H1 (cell line): Measurements from ENCODE around the gene GRIP2. TPM values are rescaled to one million over a fixed set of nuclear protein-coding genes. Genes with fewer than 3 reads are reported as not detected.

Experiments used
- BACH1 ChIP-seq: IDR thresholded peaks from 2 replicates; pipeline ENCODE4 v1.6.1; 2012; ENCODE audit warnings: low read length, improper control_type of control experiment
- CHD7 ChIP-seq: fragments of 300-600 bp; sonication (generic); IDR thresholded peaks from 2 replicates; pipeline ENCODE4 v1.7.1; 2012; ENCODE audit warnings: low read length, moderate library complexity, mild to moderate bottlenecking, inconsistent platforms; ENCODE audit not compliant: insufficient replicate concordance
- GTF2F1 ChIP-seq: IDR thresholded peaks from 2 replicates; pipeline ENCODE4 v1.6.1; 2012; ENCODE audit warnings: low read depth, low read length, improper control_type of control experiment, borderline replicate concordance
- HDAC2 ChIP-seq, 2 experiments: fragments of 300-600 bp in 1 of 2; sonication (generic) in 1 of 2; IDR thresholded peaks; 2 replicates each; pipeline ENCODE4 v1.6.1; 2011 to 2012; ENCODE audit warnings: low read depth in 2 of 2, low read length in 2 of 2, mild to moderate bottlenecking in 2 of 2, moderate library complexity in 2 of 2, borderline replicate concordance in 1 of 2, inconsistent platforms in 1 of 2
- JUN ChIP-seq: IDR thresholded peaks from 2 replicates; pipeline ENCODE4 v1.6.1; 2011; ENCODE audit warnings: low read depth, mild to moderate bottlenecking, improper control_type of control experiment, low read length
- KDM4A ChIP-seq: IDR thresholded peaks from one replicate; pipeline ENCODE4 v1.7.1; 2012; ENCODE audit warnings: low read depth, mild to moderate bottlenecking, moderate library complexity, low read length, inconsistent platforms; ENCODE audit not compliant: severe bottlenecking
- RBBP5 ChIP-seq: IDR thresholded peaks from 2 replicates; pipeline ENCODE4 v1.7.1; 2012; ENCODE audit warnings: low read depth, mild to moderate bottlenecking, inconsistent platforms, low read length, moderate library complexity, borderline replicate concordance
- SP1 ChIP-seq: IDR thresholded peaks from 2 replicates; pipeline ENCODE4 v1.6.1; 2011; ENCODE audit warnings: low read depth, low read length
- SP4 ChIP-seq: IDR thresholded peaks from 2 replicates; pipeline ENCODE4 v1.6.1; 2012; ENCODE audit warnings: low read length, inconsistent platforms
- polyA plus RNA-seq, 7 experiments: library from polyadenylated mRNA; depleted of rRNA in 3 of 7; stranded (reverse) in 5 of 7; unstranded in 2 of 7; fragments of >200 nt in 5 of 7; fragments of 200-250 nt in 2 of 7; gene quantifications; 1 replicate in 5 of 7; 2 replicates in 1 of 7; 4 replicates in 1 of 7; pipeline versions ENCODE4 v1.2.1 to v1.2.3, GENCODE V29; 2011 to 2013; ENCODE audit warnings: missing spikeins in 2 of 7, mixed read lengths in 2 of 7
- total RNA-seq: library from RNA; stranded (reverse); fragmentation: NEBNext Ultra II Directional; extraction: Animal tissue kit (Norgen Biotek cat#: 25700); gene quantifications from 2 replicates; pipeline ENCODE4 v1.2.1, GENCODE V29; 2021

The GRIP2 gene
- total and polyA plus RNA-seq, 2 of the 8 experiments (the other 6 are each of a cell fraction or from before 2014, with no cell fraction given), result 2.5 to 6.4 TPM

- TF ChIP-seq CHD7, result no peak
- TF ChIP-seq RBBP5, result no peak
- no peak for TF ChIP-seq GTF2F1
- no peak for TF ChIP-seq SP1
- no peak for TF ChIP-seq BACH1
- TF ChIP-seq SP4, result no peak
- no peak for TF ChIP-seq KDM4A
- no peak for TF ChIP-seq HDAC2 (IDR thresholded peaks at IDR 0.05; ENCODE audit: borderline replicate concordance in 1 of 2, low read depth in 2 of 2, low read length in 2 of 2)
- no peak for TF ChIP-seq JUN
- TF ChIP-seq, all 59 proteins: peak for 0
Observed at GRCh38 chr3:14576163-14576562, 36.0 kb upstream of the GRIP2 start (continued).
